Trophoblast cell (in vitro differentiated cells and primary cell): Measurements from ENCODE around the gene AGA.
A peak's percentile ranks its signal among the peaks of the same experiment; 100 is the strongest.

Experiments used
- DNase-seq, 2 donors: peaks; one replicate each; pipeline ENCODE4 v3.0.0-alpha.2; 2016
- H2AFZ ChIP-seq: 2 replicates; pipeline ENCODE4 v1.6.1; 2013; ENCODE audit warnings: low read length, moderate library complexity, mild to moderate bottlenecking; ENCODE audit not compliant: insufficient read depth, poor library complexity
- H2AK5ac ChIP-seq: 2 replicates; pipeline ENCODE4 v1.6.1; 2013; ENCODE audit warnings: mild to moderate bottlenecking, low read length
- H2BK120ac ChIP-seq: 2 replicates; pipeline ENCODE4 v1.6.1; 2013; ENCODE audit warnings: low read length, mild to moderate bottlenecking, moderate library complexity; ENCODE audit not compliant: insufficient read depth, poor library complexity
- H2BK12ac ChIP-seq: 2 replicates; pipeline ENCODE4 v1.6.1; 2013; ENCODE audit warnings: mild to moderate bottlenecking, low read length, moderate library complexity
- H2BK5ac ChIP-seq: 2 replicates; pipeline ENCODE4 v1.6.1; 2013; ENCODE audit warnings: low read length, low read depth, moderate library complexity, mild to moderate bottlenecking; ENCODE audit not compliant: poor library complexity
- H3K14ac ChIP-seq: 2 replicates; pipeline ENCODE4 v1.6.1; 2013; ENCODE audit warnings: mild to moderate bottlenecking, low read length
- H3K18ac ChIP-seq: 2 replicates; pipeline ENCODE4 v1.6.1; 2013; ENCODE audit warnings: mild to moderate bottlenecking, low read length
- H3K23ac ChIP-seq: 2 replicates; pipeline ENCODE4 v1.6.1; 2013; ENCODE audit warnings: low read length
- H3K27ac ChIP-seq: 2 replicates; pipeline ENCODE4 v1.5.1; 2013; ENCODE audit warnings: low read depth, mild to moderate bottlenecking, inconsistent platforms, low read length, moderate library complexity
- H3K27me3 ChIP-seq: 2 replicates; pipeline ENCODE4 v1.6.1; 2013; ENCODE audit warnings: inconsistent platforms, mild to moderate bottlenecking, low read length, moderate library complexity; ENCODE audit not compliant: insufficient read depth
- H3K36me3 ChIP-seq, 2 experiments: 1 replicate in 1 of 2; 2 replicates in 1 of 2; pipeline ENCODE4 v1.6.1; 2013; ENCODE audit warnings: low read length in 2 of 2, mild to moderate bottlenecking in 2 of 2, moderate library complexity in 1 of 2; ENCODE audit not compliant: insufficient read depth in 2 of 2, control insufficient read depth in 1 of 2
- H3K4ac ChIP-seq: 2 replicates; pipeline ENCODE4 v1.6.1; 2013; ENCODE audit warnings: low read depth, mild to moderate bottlenecking, low read length, moderate library complexity
- H3K4me1 ChIP-seq, 2 experiments: 1 replicate in 1 of 2; 2 replicates in 1 of 2; pipeline ENCODE4 v1.6.1; 2013; ENCODE audit warnings: low read length in 2 of 2, mild to moderate bottlenecking in 2 of 2, moderate library complexity in 1 of 2; ENCODE audit not compliant: insufficient read depth in 2 of 2, control insufficient read depth in 1 of 2
- H3K4me2 ChIP-seq: 2 replicates; pipeline ENCODE4 v1.6.1; 2013; ENCODE audit warnings: inconsistent platforms, mild to moderate bottlenecking, low read length, moderate library complexity
- H3K4me3 ChIP-seq: 2 replicates; pipeline ENCODE4 v1.5.1; 2013; ENCODE audit warnings: mild to moderate bottlenecking, low read depth, low read length, inconsistent platforms
- H3K79me1 ChIP-seq: one replicate; pipeline ENCODE4 v1.6.1; 2013; ENCODE audit warnings: low read length
- H3K79me2 ChIP-seq: 2 replicates; pipeline ENCODE4 v1.6.1; 2013; ENCODE audit warnings: low read length, mild to moderate bottlenecking; ENCODE audit not compliant: control insufficient read depth, insufficient read depth, poor library complexity
- H3K9ac ChIP-seq: 2 replicates; pipeline ENCODE4 v1.6.1; 2013; ENCODE audit warnings: mild to moderate bottlenecking, low read length
- H3K9me3 ChIP-seq: 2 replicates; pipeline ENCODE4 v1.6.1; 2013; ENCODE audit warnings: low read depth, mild to moderate bottlenecking, control low read depth, inconsistent platforms, low read length; ENCODE audit not compliant: insufficient read depth
- H4K12ac ChIP-seq: 2 replicates; pipeline ENCODE4 v1.6.1; 2013; ENCODE audit warnings: low read depth, mild to moderate bottlenecking, low read length, moderate library complexity
- H4K8ac ChIP-seq: 2 replicates; pipeline ENCODE4 v1.6.1; 2013; ENCODE audit warnings: low read depth, mild to moderate bottlenecking, low read length, moderate library complexity
- H4K91ac ChIP-seq: one replicate; pipeline ENCODE4 v1.6.1; 2013; ENCODE audit warnings: low read depth, mild to moderate bottlenecking, low read length, moderate library complexity
- WGBS: extraction: QIAGEN DNeasy Blood & Tissue Kit; methylation state at CpG from one replicate; pipeline ENCODE4 v1.1.7; 2013; ENCODE audit warnings: missing lambda C conversion rate; ENCODE audit not compliant: insufficient read length, insufficient coverage; ENCODE audit errors: extremely low coverage; 5-methylcytosine and 5-hydroxymethylcytosine counted together

Gene AGA

DNA sequence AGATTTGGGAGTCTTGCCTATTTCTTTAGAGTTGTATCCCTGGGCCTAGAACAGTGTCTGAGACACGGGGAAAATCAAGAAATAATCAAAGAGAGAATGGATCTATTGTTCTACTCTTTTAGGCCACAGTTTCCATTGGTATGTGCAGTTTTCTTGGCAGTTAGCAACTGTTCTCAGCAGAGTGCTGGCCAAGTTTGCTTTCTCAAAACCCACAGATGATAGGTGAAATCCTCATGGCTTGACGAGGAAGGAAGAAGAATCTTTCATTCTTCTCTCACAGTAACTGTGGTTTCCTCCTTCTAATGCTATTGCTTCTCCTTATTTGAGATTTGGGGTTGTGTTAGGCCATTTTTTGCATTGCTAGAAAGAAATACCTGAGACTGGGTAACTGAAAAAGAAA, 42.2 kb downstream of the AGA start:
- Histone ChIP-seq H2AFZ (no peak overlapping the region), H3K18ac (no peak overlapping the region), H4K12ac (no peak overlapping the region), H3K27me3 (no peaks in the 10 kb centered on the region), H3K4me3 (no peak overlapping the region), H3K23ac (no peak overlapping the region), H3K9ac (no peak overlapping the region), H3K9me3 (no peaks in the 10 kb centered on the region), H3K14ac (no peak overlapping the region), H2BK120ac (no peak overlapping the region), H4K8ac (no peak overlapping the region), H3K79me2 (no peaks in the 10 kb centered on the region), H3K4me1 (peaks cover 0 to 2% of the 10 kb centered on the region in 2 experiments), H3K4me2 (no peak overlapping the region), H4K91ac (no peak overlapping the region), H2AK5ac (no peak overlapping the region), H2BK5ac (no peak overlapping the region), H2BK12ac (no peak overlapping the region), H3K4ac (no peak overlapping the region), H3K79me1 (no peaks in the 10 kb centered on the region), H3K36me3 (no peaks in the 10 kb centered on the region), H3K27ac (no peak overlapping the region)
- no peak for DNase-seq
- no CpG with 5 or more reads among the region's 2 CpGs for WGBS

DNA sequence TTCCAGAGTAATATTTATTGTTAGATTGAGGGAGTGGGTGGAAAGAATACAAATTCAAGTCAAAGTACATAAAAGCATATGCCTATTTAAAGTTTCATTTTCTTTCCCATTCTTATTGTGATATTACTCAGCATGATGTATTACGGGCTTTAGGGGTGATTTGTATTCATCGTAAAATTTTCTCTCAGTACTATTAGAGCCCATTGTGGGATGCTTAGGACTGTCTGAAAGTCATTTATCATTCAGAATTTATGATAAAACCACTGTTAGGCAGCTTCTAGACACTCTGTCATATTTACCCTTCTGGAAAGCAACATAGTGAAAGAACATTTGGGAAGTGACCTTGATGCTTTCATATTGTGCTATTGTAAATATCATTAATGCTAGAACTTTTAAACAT, 45.9 kb downstream of the AGA start:
- Histone ChIP-seq H2AK5ac (no peak overlapping the region), H3K4me2 (no peak overlapping the region), H3K14ac (no peak overlapping the region), H3K9me3 (no peaks in the 10 kb centered on the region), H3K9ac (no peak overlapping the region), H3K4ac (no peak overlapping the region), H3K23ac (no peak overlapping the region), H2BK120ac (no peak overlapping the region), H3K4me1 (no peaks in the 10 kb centered on the region), H3K27me3 (no peaks in the 10 kb centered on the region), H2BK5ac (no peak overlapping the region), H3K27ac (no peak overlapping the region), H3K36me3 (no peaks in the 10 kb centered on the region), H2AFZ (no peak overlapping the region), H3K18ac (no peak overlapping the region), H3K4me3 (no peak overlapping the region), H4K8ac (no peak overlapping the region), H4K12ac (no peak overlapping the region), H2BK12ac (no peak overlapping the region), H4K91ac (no peak overlapping the region), H3K79me1 (no peaks in the 10 kb centered on the region), H3K79me2 (no peaks in the 10 kb centered on the region)
- WGBS: no CpG with 5 or more reads among the region's 2 CpGs
- DNase-seq: no peak

DNA sequence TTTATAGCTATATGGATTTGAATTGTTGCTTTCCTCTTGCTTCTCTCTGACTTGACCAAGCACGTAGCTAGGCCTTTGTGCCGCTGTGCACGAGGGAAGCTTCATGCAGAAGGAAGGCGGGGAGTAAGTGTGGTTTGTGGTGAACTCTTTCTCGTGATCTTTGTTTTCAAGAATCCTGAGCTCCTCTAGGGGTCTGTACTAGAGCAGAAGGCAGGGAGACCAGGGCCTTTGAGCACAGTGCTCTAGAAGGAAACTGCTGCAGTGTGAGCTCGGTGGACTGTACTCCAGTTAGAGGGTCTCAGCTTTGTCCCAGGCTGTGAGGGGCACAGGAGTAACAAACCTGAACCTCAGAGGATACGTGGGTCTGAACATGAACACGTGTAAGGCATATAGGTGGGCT, 49.0 kb downstream of the AGA start:
- no peak overlapping the region for H3K4ac ChIP-seq
- H4K12ac ChIP-seq: no peak overlapping the region
- no peaks in the 10 kb centered on the region for H3K79me2 ChIP-seq
- H4K8ac ChIP-seq: no peak overlapping the region
- no peak overlapping the region for H2BK5ac ChIP-seq
- H3K23ac ChIP-seq: no peak overlapping the region
- H3K9ac ChIP-seq: no peak overlapping the region
- H2BK120ac ChIP-seq: no peak overlapping the region
- no peaks in the 10 kb centered on the region for H3K36me3 ChIP-seq
- H3K14ac ChIP-seq: no peak overlapping the region
- no peaks in the 10 kb centered on the region for H3K9me3 ChIP-seq
- H3K27me3 ChIP-seq: no peaks in the 10 kb centered on the region
- H3K27ac ChIP-seq: no peak overlapping the region
- no peaks in the 10 kb centered on the region for H3K4me1 ChIP-seq
- WGBS: no CpG with 5 or more reads among the region's 8 CpGs
- H3K4me3 ChIP-seq: no peak overlapping the region
- H2AFZ ChIP-seq: no peak overlapping the region
- H2AK5ac ChIP-seq: no peak overlapping the region
- no peak overlapping the region for H3K18ac ChIP-seq
- H4K91ac ChIP-seq: no peak overlapping the region
- H2BK12ac ChIP-seq: no peak overlapping the region
- H3K79me1 ChIP-seq: no peaks in the 10 kb centered on the region
- no peak for DNase-seq
- no peak overlapping the region for H3K4me2 ChIP-seq

DNA sequence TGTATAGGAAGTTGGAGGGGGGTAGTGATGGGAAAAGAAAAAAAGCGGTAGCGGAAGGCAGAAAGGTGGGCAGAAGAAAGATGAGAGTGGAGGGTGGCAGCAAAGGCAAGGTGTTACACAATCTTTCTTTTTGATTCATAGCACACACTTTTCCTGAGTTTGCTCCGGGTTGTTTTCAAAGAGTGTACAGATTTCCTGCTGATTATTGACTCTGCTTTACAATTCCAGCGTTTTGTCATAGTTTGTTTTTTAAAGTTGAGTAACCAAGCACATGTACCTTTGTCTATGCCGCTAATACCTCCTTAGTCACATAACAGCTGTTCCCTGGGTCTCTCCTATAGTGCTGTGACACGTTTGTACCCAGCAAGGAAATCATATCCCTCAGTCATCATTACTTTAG, 50.3 kb downstream of the AGA start:
- Histone ChIP-seq H3K4me1 (no peaks in the 10 kb centered on the region), H3K27me3 (no peaks in the 10 kb centered on the region), H3K9me3 (no peaks in the 10 kb centered on the region), H3K36me3 (no peaks in the 10 kb centered on the region), H3K18ac (no peak overlapping the region), H2BK120ac (no peak overlapping the region), H3K4me2 (no peak overlapping the region), H3K9ac (no peak overlapping the region), H2AK5ac (no peak overlapping the region), H4K12ac (no peak overlapping the region), H3K79me2 (no peaks in the 10 kb centered on the region), H3K4ac (no peak overlapping the region), H3K79me1 (no peaks in the 10 kb centered on the region), H2BK12ac (no peak overlapping the region), H3K4me3 (no peak overlapping the region), H3K27ac (no peak overlapping the region), H2AFZ (no peak overlapping the region), H3K23ac (no peak overlapping the region), H2BK5ac (no peak overlapping the region), H4K8ac (no peak overlapping the region), H4K91ac (no peak overlapping the region), H3K14ac (no peak overlapping the region)
- 100% methylated on average over 2 of the region's 6 CpGs for WGBS
- DNase-seq: peak; percentile 7 to 42
